GM11168 (cell line): ENCODE measurements around the gene STARD3.

Experiments used
- in situ Hi-C: fragments of 300-500 bp; cut with MboI; formaldehyde crosslinking; loops from one replicate; pipeline ENCODE4 v1.12.0; 2022; ENCODE audit warnings: low sequenced_read_pairs; ENCODE audit not compliant: unreplicated experiment

Gene STARD3

GRCh38 chr17:39618956-39619785 is 17.8 kb upstream of the STARD3 start:
- in situ Hi-C loops: no loop called here

GRCh38 chr17:39619786-39620101 is 17.2 kb upstream of the STARD3 start:
- in situ Hi-C loops: loop anchor here (5.0 kb wide), 1 partner anchor 53 kb away; no protein-coding TSS in a partner anchor

GRCh38 chr17:39621523-39622379 is 15.2 kb upstream of the STARD3 start:
- in situ Hi-C loops: loop anchor here (5.0 kb wide), 1 partner anchor 51 kb away; no protein-coding TSS in a partner anchor

- in situ Hi-C loops: loop anchor here (5.0 kb wide), 1 partner anchor 50 kb away; no protein-coding TSS in a partner anchor
Measured at GRCh38 chr17:39622380-39623006, 14.5 kb upstream of the STARD3 start.

- in situ Hi-C loops: loop anchor here (5.0 kb wide), 1 partner anchor 49 kb away; no protein-coding TSS in a partner anchor
Measured at GRCh38 chr17:39623356-39623950, 13.5 kb upstream of the STARD3 start.

GRCh38 chr17:39624313-39624712 is 12.6 kb upstream of the STARD3 start:
- in situ Hi-C loops: loop anchor here (5.0 kb wide), 1 partner anchor 48 kb away; no protein-coding TSS in a partner anchor

- in situ Hi-C loops: no loop called here
Measured at GRCh38 chr17:39625198-39625785, 11.7 kb upstream of the STARD3 start.

GRCh38 chr17:39626171-39627046 is 10.5 kb upstream of the STARD3 start, which contains the start of gene PPP1R1B:
TSS of gene PPP1R1B (plus strand) at chr17:39626952. CDS start at chr17:39627393, 441 bp downstream.
- in situ Hi-C loops: no loop called here

- in situ Hi-C loops: no loop called here
Measured at GRCh38 chr17:39627047-39627711, 9.8 kb upstream of the STARD3 start.

- in situ Hi-C loops: no loop called here
Measured at GRCh38 chr17:39627712-39628516, 9.0 kb upstream of the STARD3 start.

- in situ Hi-C loops: no loop called here
Measured at GRCh38 chr17:39628655-39629493, 8.1 kb upstream of the STARD3 start.

GRCh38 chr17:39629494-39629880 is 7.5 kb upstream of the STARD3 start:
- in situ Hi-C loops: no loop called here

- in situ Hi-C loops: loop anchor here (10.0 kb wide), 1 partner anchor 125 kb away; no protein-coding TSS in a partner anchor
Measured at GRCh38 chr17:39629898-39630297, 7.0 kb upstream of the STARD3 start.

- in situ Hi-C loops: loop anchor here (10.0 kb wide), 1 partner anchor 123 kb away; no protein-coding TSS in a partner anchor
Measured at GRCh38 chr17:39631403-39631802, 5.5 kb upstream of the STARD3 start.

- in situ Hi-C loops: loop anchor here (10.0 kb wide), 1 partner anchor 122 kb away; no protein-coding TSS in a partner anchor
Measured at GRCh38 chr17:39632153-39632941, 4.6 kb upstream of the STARD3 start.
